Measurements from ENCODE around the gene GALNT13. TPM values are rescaled to one million over a fixed set of nuclear protein-coding genes. Genes with fewer than 3 reads are reported as not detected.
A peak's percentile ranks its signal among the peaks of the same experiment; 100 is the strongest.

The GALNT13 gene
- total RNA-seq, 2 donors from 2014 or later = 6.0 to 9.8 TPM

- WGBS, 2 experiments (ENCODE audit: insufficient coverage in 1 of 2, insufficient read length in 1 of 2) = 92 to 100% methylated on average over 2 to 8 of the region's 8 CpGs
- Mint-ChIP-seq H3K36me3 (ENCODE audit: low read depth) (no peaks in the 10 kb centered on the region), H3K27me3 (ENCODE audit: insufficient read depth) (no peaks in the 10 kb centered on the region), H3K9me3 (no peaks in the 10 kb centered on the region), H3K27ac (peak overlapping the region; percentile 3), H3K4me1 (no peaks in the 10 kb centered on the region), H3K4me3 (no peak overlapping the region)
- Histone ChIP-seq H3K36me3 (ENCODE audit: control insufficient read depth, insufficient read depth, low read length) (no peaks in the 10 kb centered on the region), H3K9ac (ENCODE audit: extremely low read depth, low read length, poor library complexity, severe bottlenecking) (no peak overlapping the region), H3K4me1 (ENCODE audit: control insufficient read depth, insufficient read depth, low read length) (no peaks in the 10 kb centered on the region), H3K27me3 (ENCODE audit: control insufficient read depth, insufficient read depth, low read length, poor library complexity, severe bottlenecking) (no peaks in the 10 kb centered on the region), H3K4me3 (ENCODE audit: low read length) (no peak overlapping the region), H3K9me3 (ENCODE audit: control insufficient read depth, low read length) (no peaks in the 10 kb centered on the region), H3K27ac (ENCODE audit: low read depth, low read length) (no peak overlapping the region)
- no peak for TF ChIP-seq CTCF (conservative IDR thresholded peaks at IDR 0.05)
- DNase-seq = no peak
These were observed 368.6 kb downstream of the GALNT13 start for GRCh38 chr2:154240316-154240715.

- WGBS, 2 experiments (ENCODE audit: insufficient coverage in 1 of 2, insufficient read length in 1 of 2) = 91 to 98% methylated on average over 5 to 12 of the region's 12 CpGs
- H3K27ac Mint-ChIP-seq = peak overlapping the region; percentile 55
- no peak overlapping the region for H3K4me3 Mint-ChIP-seq
- Histone ChIP-seq H3K4me3 (ENCODE audit: low read length) (no peak overlapping the region), H3K36me3 (ENCODE audit: control insufficient read depth, insufficient read depth, low read length) (no peaks in the 10 kb centered on the region), H3K4me1 (ENCODE audit: control insufficient read depth, insufficient read depth, low read length) (no peaks in the 10 kb centered on the region), H3K9me3 (ENCODE audit: control insufficient read depth, low read length) (no peaks in the 10 kb centered on the region), H3K27me3 (ENCODE audit: control insufficient read depth, insufficient read depth, low read length, poor library complexity, severe bottlenecking) (no peaks in the 10 kb centered on the region), H3K27ac (ENCODE audit: low read depth, low read length) (no peak overlapping the region), H3K9ac (ENCODE audit: extremely low read depth, low read length, poor library complexity, severe bottlenecking) (no peak overlapping the region)
- no peaks in the 10 kb centered on the region for H3K36me3 Mint-ChIP-seq (ENCODE audit: low read depth)
- no peak for TF ChIP-seq CTCF (conservative IDR thresholded peaks at IDR 0.05)
- DNase-seq = peak; percentile 57
- H3K4me1 Mint-ChIP-seq = no peaks in the 10 kb centered on the region
- no peaks in the 10 kb centered on the region for H3K9me3 Mint-ChIP-seq
- H3K27me3 Mint-ChIP-seq (ENCODE audit: insufficient read depth) = no peaks in the 10 kb centered on the region
These were observed 369.2 kb downstream of the GALNT13 start for GRCh38 chr2:154240921-154241379.

- Mint-ChIP-seq H3K9me3 (no peaks in the 10 kb centered on the region), H3K36me3 (ENCODE audit: low read depth) (no peaks in the 10 kb centered on the region), H3K27ac (no peak overlapping the region), H3K27me3 (ENCODE audit: insufficient read depth) (no peaks in the 10 kb centered on the region), H3K4me1 (no peaks in the 10 kb centered on the region), H3K4me3 (no peak overlapping the region)
- Histone ChIP-seq H3K4me1 (ENCODE audit: control insufficient read depth, insufficient read depth, low read length) (no peaks in the 10 kb centered on the region), H3K9me3 (ENCODE audit: control insufficient read depth, low read length) (no peaks in the 10 kb centered on the region), H3K9ac (ENCODE audit: extremely low read depth, low read length, poor library complexity, severe bottlenecking) (no peak overlapping the region), H3K27ac (ENCODE audit: low read depth, low read length) (no peak overlapping the region), H3K4me3 (ENCODE audit: low read length) (no peak overlapping the region), H3K36me3 (ENCODE audit: control insufficient read depth, insufficient read depth, low read length) (no peaks in the 10 kb centered on the region), H3K27me3 (ENCODE audit: control insufficient read depth, insufficient read depth, low read length, poor library complexity, severe bottlenecking) (no peaks in the 10 kb centered on the region)
- 91 to 99% methylated on average over 6 to 7 of the region's 7 CpGs for WGBS, 2 experiments (ENCODE audit: insufficient coverage in 1 of 2, insufficient read length in 1 of 2)
- DNase-seq = no peak
- TF ChIP-seq CTCF (conservative IDR thresholded peaks at IDR 0.05) = no peak
These were observed 371.0 kb downstream of the GALNT13 start for GRCh38 chr2:154242687-154243086.
